Mucosa of stomach (tissue), 1 donor: ENCODE data around the gene SMYD2.

Experiments
- H3K27me3 ChIP-seq: one replicate; pipeline ENCODE4 v1.7.0; 2013; ENCODE audit warnings: mild to moderate bottlenecking, low read length; ENCODE audit not compliant: control insufficient read depth, insufficient read depth
- H3K36me3 ChIP-seq: one replicate; pipeline ENCODE4 v1.7.0; 2013; ENCODE audit warnings: low read length; ENCODE audit not compliant: control insufficient read depth, insufficient read depth
- H3K4me1 ChIP-seq: one replicate; pipeline ENCODE4 v1.7.0; 2013; ENCODE audit warnings: mild to moderate bottlenecking, low read length; ENCODE audit not compliant: control insufficient read depth, insufficient read depth
- H3K4me3 ChIP-seq: one replicate; pipeline ENCODE4 v1.7.0; 2013; ENCODE audit warnings: low read length
- H3K9ac ChIP-seq: one replicate; pipeline ENCODE4 v1.7.0; 2013; ENCODE audit warnings: mild to moderate bottlenecking, low read length, moderate library complexity
- H3K9me3 ChIP-seq: one replicate; pipeline ENCODE4 v1.7.0; 2013; ENCODE audit warnings: mild to moderate bottlenecking, low read length, moderate library complexity; ENCODE audit not compliant: control insufficient read depth
- donor health status: Pancreatic carcinoma.

SMYD2 gene

DNA sequence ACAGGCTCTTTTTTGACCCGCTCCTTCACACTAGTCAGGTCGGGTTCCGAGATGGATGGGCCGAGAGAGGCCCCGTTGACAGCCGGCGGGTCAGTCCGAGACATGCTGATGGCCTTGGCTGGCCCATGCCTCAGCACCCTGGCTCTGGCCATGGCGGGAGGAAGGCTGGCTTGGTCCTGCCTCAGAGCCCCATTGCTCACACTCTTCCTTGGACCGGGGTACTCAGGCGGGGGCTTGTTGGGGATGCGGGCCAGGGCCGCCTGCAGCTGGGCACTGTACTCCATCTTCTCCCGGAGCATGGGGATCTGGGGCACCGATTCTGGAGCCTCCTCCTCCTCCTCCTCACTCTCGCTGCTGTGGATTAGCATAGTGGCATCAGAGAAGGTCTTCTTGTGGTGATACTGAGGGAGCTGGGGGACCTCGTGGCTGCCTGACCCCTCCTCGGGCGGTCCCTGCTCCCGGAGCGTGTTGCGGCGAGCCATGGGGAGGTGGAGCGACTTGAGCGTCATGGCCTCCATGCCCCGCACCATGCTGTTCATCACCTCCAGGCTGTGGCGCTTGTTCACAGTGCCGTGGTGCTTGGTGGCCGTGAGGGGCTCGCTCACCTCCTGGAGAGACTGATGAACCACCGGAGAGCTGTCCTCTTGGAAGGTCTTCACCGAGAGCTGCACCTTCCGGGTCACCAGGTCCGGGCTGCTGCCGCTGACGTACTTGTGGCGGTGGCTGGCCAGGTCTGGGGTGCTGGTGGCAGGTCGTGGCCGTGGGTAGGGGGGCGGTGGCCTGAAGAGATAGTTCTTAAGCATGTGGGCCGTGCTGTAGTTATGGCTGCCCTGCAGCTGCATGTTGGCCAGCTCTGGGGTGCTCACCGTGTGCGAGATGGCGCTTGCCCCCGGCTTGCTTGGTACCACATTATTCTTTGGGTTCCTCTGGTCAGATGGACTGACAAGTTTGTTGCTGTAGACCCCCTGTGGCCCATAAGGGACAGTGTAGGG, 102.7 kb downstream of the SMYD2 start:
- H3K4me3 ChIP-seq: no peak overlapping the region
- H3K27me3 ChIP-seq: no peaks in the 10 kb centered on the region
- H3K36me3 ChIP-seq: peaks cover 9% of the 10 kb centered on the region
- H3K9ac ChIP-seq: no peak overlapping the region
- no peaks in the 10 kb centered on the region for H3K9me3 ChIP-seq
- H3K4me1 ChIP-seq: no peaks in the 10 kb centered on the region

DNA sequence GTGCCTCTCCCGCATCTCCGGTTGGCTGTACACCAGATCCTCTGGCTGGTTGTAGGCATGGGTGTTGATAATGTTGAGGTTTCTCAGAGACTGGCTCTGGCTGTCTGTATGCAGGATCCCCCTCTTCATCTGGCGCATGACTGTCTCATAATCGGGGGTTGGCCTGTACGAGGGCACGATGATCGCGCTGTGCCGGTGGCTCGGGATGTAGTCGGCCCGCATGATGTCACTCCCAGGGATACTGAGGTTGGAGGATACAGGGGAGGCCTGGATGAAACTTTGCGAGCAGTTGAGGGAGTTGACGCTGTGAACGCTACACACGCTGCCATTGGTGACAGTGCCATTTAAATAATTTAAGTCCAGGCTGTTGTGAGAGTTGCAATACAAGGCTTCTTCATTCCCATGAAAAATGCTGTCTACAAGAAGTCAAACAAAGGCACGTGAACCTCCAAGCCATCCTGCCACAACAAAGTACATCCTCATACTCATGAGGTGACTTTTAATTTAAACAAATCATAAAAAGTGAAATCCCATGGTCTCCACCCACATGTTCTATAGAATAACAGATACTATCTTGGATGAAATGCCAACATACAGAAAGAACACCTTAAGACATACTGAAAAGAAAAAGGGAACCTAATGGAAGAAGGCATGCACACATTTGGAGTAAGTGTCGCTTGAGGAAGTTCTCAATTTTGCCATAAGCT, 103.6 kb downstream of the SMYD2 start:
- peaks cover 9% of the 10 kb centered on the region for H3K36me3 ChIP-seq
- no peak overlapping the region for H3K9ac ChIP-seq
- H3K4me3 ChIP-seq: no peak overlapping the region
- H3K27me3 ChIP-seq: no peaks in the 10 kb centered on the region
- no peaks in the 10 kb centered on the region for H3K4me1 ChIP-seq
- H3K9me3 ChIP-seq: no peaks in the 10 kb centered on the region

DNA sequence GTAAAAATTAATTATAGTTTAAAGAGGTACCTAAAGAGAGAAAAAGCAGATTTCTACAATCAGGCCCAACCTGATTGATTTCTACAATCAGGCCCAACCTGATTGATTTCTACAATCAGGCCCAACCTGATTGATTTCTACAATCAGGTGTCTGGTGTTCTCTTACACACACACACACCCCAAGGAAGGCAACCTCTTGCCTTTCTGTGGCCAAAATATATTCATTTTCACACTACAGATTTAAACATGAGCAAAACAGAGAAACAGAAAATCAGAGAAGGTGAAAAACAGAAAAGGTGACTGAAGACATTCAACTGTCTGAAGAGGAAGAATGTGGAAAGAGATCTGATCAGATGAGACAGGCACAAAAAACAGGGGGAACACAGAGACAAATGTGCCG, 104.5 kb downstream of the SMYD2 start:
- H3K36me3 ChIP-seq: peaks cover 10% of the 10 kb centered on the region

DNA sequence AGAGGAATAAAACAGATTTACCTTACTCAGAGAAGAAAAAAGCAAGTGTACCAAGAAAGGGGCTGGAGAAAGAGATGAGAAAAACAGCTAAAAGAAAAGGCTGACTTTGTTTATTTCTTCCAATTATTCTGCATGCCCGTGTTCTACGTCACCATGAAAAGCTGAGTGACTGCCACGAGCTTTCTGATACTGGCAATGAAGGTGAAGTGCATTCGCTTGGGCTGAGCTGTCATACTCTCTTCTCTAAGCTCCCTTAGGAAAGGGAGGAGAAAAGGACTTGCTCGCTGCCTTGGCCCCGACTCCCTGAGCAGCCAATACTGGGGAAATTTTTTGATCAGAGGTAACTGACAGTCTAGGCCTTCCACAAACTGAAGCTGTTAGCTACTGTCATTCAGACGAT, 105.4 kb downstream of the SMYD2 start:
- Histone ChIP-seq H3K36me3 (peaks cover 14% of the 10 kb centered on the region), H3K4me1 (no peaks in the 10 kb centered on the region), H3K27me3 (no peaks in the 10 kb centered on the region), H3K4me3 (no peak overlapping the region), H3K9ac (no peak overlapping the region), H3K9me3 (no peaks in the 10 kb centered on the region)

More for the DNA sequence above, 104.5 kb downstream of the SMYD2 start:
- Histone ChIP-seq H3K9ac (no peak overlapping the region), H3K4me3 (no peak overlapping the region), H3K27me3 (no peaks in the 10 kb centered on the region), H3K4me1 (no peaks in the 10 kb centered on the region), H3K9me3 (no peaks in the 10 kb centered on the region)
